ENCODE results near the gene SLC6A20. TPM values are rescaled to one million over a fixed set of nuclear protein-coding genes. Genes with fewer than 3 reads are reported as not detected.

The SLC6A20 gene
- total RNA-seq, 1 donor from 2014 or later, result not detected

DNA sequence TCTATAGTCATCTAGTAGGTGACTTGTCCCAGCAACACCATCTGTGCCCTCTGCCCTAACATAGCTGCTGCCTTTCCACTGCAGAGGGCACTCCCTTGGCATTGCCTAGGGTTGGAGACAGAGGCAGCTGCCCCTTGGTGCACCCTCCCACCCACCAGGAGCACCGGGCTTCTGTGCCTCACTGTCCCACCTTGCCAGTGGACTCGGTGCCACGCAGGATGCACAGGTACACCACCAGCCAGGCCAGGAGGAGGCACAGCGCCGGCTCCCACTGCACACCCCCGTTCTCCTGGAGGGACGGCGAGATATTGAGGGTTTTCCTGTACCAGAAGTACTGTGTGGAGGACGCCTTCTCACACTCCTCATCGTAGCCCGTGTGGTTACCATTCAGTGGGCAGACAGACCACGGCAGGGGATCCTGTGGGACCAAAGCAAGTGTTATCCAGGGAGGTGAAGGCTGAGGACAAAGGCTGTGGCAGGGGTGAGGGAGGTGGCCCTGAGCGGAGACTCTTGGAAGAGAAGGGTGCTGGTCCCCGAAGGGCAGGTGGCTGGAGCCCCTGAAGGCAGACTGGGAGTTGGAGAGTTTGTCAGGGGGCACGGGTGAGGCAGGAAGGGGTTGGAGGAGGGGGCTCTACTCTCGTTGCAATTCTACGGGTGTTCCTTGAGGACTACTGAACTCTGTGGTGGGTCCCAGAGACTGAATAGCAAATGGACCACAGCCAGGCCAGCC is 20.6 kb downstream of the SLC6A20 start:
- DNase-seq (ENCODE audit: low spot score in 2 of 2, unreplicated experiment in 2 of 2), result no peak
- peaks cover 39% of the 10 kb centered on the region for H3K27me3 Mint-ChIP-seq (ENCODE audit: low read depth)
- peaks cover 5% of the 10 kb centered on the region for H3K4me1 Mint-ChIP-seq
- no peak overlapping the region for H3K4me3 Mint-ChIP-seq
- H3K9me3 Mint-ChIP-seq, result no peaks in the 10 kb centered on the region
- TF ChIP-seq, protein P1, sequence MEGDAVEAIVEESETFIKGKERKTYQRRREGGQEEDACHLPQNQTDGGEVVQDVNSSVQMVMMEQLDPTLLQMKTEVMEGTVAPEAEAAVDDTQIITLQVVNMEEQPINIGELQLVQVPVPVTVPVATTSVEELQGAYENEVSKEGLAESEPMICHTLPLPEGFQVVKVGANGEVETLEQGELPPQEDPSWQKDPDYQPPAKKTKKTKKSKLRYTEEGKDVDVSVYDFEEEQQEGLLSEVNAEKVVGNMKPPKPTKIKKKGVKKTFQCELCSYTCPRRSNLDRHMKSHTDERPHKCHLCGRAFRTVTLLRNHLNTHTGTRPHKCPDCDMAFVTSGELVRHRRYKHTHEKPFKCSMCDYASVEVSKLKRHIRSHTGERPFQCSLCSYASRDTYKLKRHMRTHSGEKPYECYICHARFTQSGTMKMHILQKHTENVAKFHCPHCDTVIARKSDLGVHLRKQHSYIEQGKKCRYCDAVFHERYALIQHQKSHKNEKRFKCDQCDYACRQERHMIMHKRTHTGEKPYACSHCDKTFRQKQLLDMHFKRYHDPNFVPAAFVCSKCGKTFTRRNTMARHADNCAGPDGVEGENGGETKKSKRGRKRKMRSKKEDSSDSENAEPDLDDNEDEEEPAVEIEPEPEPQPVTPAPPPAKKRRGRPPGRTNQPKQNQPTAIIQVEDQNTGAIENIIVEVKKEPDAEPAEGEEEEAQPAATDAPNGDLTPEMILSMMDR (IDR thresholded peaks at IDR 0.05; ENCODE audit: unreplicated experiment), result no peak
- no peak overlapping the region for H3K27ac Mint-ChIP-seq
- H3K36me3 Mint-ChIP-seq, result no peaks in the 10 kb centered on the region

DNA sequence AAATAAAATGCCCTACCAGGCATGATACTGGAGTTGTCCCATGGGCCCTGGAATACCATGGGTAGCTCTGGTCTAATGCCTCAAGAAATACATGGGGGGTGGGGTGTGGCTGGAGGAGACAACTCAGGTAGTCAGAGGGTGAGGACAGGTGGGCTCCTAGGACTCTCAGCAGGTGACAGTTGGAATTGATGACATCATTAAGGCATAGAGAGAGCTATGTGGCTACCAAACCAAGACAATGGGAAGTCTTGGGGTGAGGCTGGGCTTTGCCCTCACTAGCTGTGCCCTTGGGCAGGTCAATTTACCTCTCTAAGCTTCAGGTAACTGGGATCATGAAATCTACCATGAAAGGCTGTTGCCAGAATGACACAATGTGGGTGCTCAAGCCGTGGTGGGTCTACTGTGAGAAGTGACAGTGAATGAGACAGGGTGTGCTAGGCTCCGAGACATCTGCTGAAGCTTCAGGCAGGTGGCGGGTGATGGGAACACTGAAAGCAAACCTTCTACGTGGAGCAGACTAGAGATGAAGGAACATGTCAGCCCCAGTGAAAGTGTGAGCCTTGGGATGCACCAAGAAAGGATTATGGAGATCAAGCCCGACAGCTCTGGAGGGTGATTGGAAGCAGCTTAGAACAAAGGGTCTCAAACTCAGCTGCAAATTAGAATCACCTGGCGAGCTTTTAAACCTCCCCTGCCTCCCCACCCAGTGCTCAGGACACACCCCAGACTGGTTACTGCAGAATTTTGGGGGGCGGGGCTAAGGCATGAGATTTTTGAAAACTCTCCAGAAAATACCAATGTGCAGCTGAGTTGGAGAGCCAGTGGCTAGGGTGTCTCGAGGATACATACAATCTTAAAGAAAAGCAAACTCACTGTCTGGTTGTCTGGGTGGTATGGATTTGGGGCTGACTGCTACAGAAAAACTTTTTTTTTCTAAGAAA is 21.5 kb downstream of the SLC6A20 start:
- TF ChIP-seq, protein P1 (IDR thresholded peaks at IDR 0.05; ENCODE audit: unreplicated experiment), result no peak
- no peak overlapping the region for H3K27ac Mint-ChIP-seq
- H3K36me3 Mint-ChIP-seq, result no peaks in the 10 kb centered on the region
- DNase-seq (ENCODE audit: low spot score in 2 of 2, unreplicated experiment in 2 of 2), result no peak
- H3K4me1 Mint-ChIP-seq, result peaks cover 5% of the 10 kb centered on the region
- H3K9me3 Mint-ChIP-seq, result no peaks in the 10 kb centered on the region
- no peak overlapping the region for H3K4me3 Mint-ChIP-seq
- H3K27me3 Mint-ChIP-seq (ENCODE audit: low read depth), result peaks cover 47% of the 10 kb centered on the region

DNA sequence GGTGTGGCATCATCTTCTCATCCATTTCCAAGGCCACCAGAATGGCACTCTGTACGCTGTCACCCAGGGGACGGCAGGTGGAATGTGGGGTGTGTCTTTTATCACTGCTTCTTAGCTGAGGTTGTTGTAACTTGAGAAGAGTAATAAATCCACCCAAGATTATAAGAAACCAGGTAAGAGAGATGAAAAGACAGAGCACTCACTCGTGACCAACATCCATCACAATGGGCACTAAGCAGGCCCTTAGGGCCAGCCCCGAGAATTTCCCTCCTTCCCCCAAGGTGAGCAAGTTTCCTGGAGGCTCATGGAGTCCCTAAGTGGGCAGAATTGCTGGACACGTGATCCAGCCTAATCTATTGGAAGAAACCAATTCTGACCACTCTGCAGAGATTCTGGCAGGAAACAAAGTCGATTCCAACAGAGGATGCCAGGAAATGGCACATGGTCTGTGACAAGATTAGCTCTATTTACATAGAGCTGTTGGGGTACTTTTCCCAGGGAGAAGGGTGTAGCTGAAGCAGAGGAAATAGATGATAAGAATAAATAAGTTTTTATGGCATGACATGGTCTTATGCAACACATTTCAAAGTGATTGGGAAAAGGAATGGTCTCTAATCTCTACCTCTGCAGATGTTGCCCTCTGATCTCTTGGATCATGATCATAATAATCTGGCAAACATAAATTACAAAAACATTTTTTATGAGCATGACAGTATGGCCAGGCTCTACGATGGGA is 22.5 kb downstream of the SLC6A20 start:
- Mint-ChIP-seq H3K9me3 (no peaks in the 10 kb centered on the region), H3K27me3 (ENCODE audit: low read depth) (peaks cover 54% of the 10 kb centered on the region), H3K4me3 (no peak overlapping the region), H3K36me3 (no peaks in the 10 kb centered on the region), H3K4me1 (peaks cover 5% of the 10 kb centered on the region), H3K27ac (no peak overlapping the region)
- DNase-seq (ENCODE audit: low spot score in 2 of 2, unreplicated experiment in 2 of 2), result no peak
- TF ChIP-seq, protein P1 (IDR thresholded peaks at IDR 0.05; ENCODE audit: unreplicated experiment), result no peak

DNA sequence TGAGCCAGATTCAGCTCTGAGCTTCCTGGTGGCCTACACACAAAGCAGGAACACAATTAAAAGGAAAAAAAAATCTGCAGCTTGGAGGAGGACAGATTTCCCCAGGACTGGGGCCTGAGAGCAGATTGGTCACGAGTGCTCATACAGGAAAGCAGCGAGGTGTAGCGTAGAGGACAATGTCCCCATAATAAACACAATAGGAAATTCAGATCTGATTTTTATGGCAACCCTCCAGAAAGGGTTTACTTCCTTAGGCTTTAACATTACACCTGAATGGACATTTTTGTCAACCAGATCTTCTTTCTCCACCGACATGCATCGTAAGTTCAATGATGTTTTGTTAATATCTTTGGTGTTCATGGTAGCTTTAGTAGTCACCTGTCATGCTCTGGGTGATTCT is 23.3 kb downstream of the SLC6A20 start:
- Mint-ChIP-seq H3K4me3 (no peak overlapping the region), H3K36me3 (no peaks in the 10 kb centered on the region), H3K4me1 (peaks cover 5% of the 10 kb centered on the region), H3K9me3 (peaks cover under 1% of the 10 kb centered on the region), H3K27ac (no peak overlapping the region), H3K27me3 (ENCODE audit: low read depth) (peaks cover 63% of the 10 kb centered on the region)
- DNase-seq (ENCODE audit: low spot score in 2 of 2, unreplicated experiment in 2 of 2), result peak in 1 of 2 experiments; percentile 14
- TF ChIP-seq, protein P1 (IDR thresholded peaks at IDR 0.05; ENCODE audit: unreplicated experiment), result no peak

DNA sequence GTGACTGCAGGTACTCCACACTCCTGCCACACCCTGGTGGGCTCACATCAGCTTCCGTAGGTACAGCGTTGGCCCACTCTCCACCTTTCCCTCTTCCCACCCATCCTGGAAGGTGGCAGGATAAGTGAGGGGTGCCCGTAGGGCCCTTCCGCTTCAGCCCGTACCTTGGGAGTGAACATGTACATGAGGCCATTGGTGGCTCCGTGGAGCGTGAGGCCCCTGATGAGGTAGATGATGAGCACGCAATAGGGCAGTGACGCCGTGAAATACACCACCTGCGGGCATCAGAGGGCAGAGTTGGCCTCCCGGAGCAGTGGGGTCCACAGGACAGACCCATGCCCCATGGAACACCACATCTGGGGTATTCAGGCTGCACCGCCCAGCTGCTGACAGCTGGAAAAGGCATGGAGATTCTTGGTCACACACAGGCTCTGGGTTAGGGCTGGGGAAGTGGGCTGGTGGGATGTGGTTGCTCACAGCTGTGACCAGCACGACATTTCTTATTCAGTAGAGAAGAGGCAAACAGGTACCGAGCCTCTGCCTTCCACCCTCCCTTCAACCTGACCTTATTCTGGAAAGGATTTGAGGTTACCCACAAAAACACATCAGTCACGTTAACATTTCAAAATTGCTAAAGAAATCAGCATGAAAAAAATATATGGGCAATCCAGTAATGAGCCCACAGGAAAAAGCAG is 23.8 kb downstream of the SLC6A20 start:
- Mint-ChIP-seq H3K4me1 (peaks cover 5% of the 10 kb centered on the region), H3K4me3 (no peak overlapping the region), H3K36me3 (no peaks in the 10 kb centered on the region), H3K27me3 (ENCODE audit: low read depth) (peaks cover 65% of the 10 kb centered on the region), H3K9me3 (peaks cover 6% of the 10 kb centered on the region), H3K27ac (no peak overlapping the region)
- TF ChIP-seq, protein P1 (IDR thresholded peaks at IDR 0.05; ENCODE audit: unreplicated experiment), result no peak
- DNase-seq (ENCODE audit: low spot score in 2 of 2, unreplicated experiment in 2 of 2), result peak in 1 of 2 experiments; percentile 24
